ENCODE measurements around the gene NAALADL2.
"Not testable (repeated sequence)": the region's sequence is repeated elsewhere in the genome, so short reads cannot be mapped to it uniquely, and the experiment has no call there.

- not testable (repeated sequence) for TF ChIP-seq POLR2AphosphoS5 (IDR thresholded peaks at IDR 0.05; ENCODE audit: borderline replicate concordance, low read depth, low read length); EZH2 (IDR thresholded peaks at IDR 0.05)
Measured at GRCh38 chr3:175131866-175132265, 272.7 kb downstream of the NAALADL2 start.
